Progenitor cell of endocrine pancreas (in vitro differentiated cells): ENCODE measurements around the gene SDHAF1. TPM values are rescaled to one million over a fixed set of nuclear protein-coding genes. Genes with fewer than 3 reads are reported as not detected.

Experiments
- DNase-seq: peaks from one replicate; pipeline ENCODE4 v3.0.0; 2021; ENCODE audit warnings: low spot score; ENCODE audit not compliant: unreplicated experiment
- H3K27ac Mint-ChIP-seq: 2 replicates; pipeline ENCODE4 v1.8.0; 2021; ENCODE audit warnings: mild to moderate bottlenecking, moderate library complexity, mixed read lengths
- H3K27me3 Mint-ChIP-seq: 2 replicates; pipeline ENCODE4 v1.8.0; 2021; ENCODE audit warnings: mixed read lengths
- H3K36me3 Mint-ChIP-seq: 2 replicates; pipeline ENCODE4 v1.8.0; 2022; ENCODE audit warnings: mixed read lengths; ENCODE audit not compliant: insufficient read depth
- H3K4me1 Mint-ChIP-seq: 2 replicates; pipeline ENCODE4 v1.8.0; 2021; ENCODE audit warnings: low read depth, mixed read lengths
- H3K4me3 Mint-ChIP-seq: 2 replicates; pipeline ENCODE4 v1.8.0; 2021; ENCODE audit warnings: low read depth, mild to moderate bottlenecking, moderate library complexity, mixed read lengths
- H3K9me3 Mint-ChIP-seq: 2 replicates; pipeline ENCODE4 v1.8.0; 2021; ENCODE audit warnings: low read depth, mixed read lengths
- total RNA-seq: library from RNA; stranded (reverse); gene quantifications from 2 replicates; pipeline ENCODE4 v1.2.1, GENCODE V29; 2021
- TF ChIP-seq, protein P1 (sequence below): fragments of 200-600 bp; sonication (generic); IDR thresholded peaks from one replicate; pipeline ENCODE4 v1.5.0; 2021; ENCODE audit warnings: antibody characterized with exemption, mild to moderate bottlenecking; ENCODE audit not compliant: unreplicated experiment

The SDHAF1 gene
- total RNA-seq, 1 donor from 2014 or later = 14.4 TPM

DNA sequence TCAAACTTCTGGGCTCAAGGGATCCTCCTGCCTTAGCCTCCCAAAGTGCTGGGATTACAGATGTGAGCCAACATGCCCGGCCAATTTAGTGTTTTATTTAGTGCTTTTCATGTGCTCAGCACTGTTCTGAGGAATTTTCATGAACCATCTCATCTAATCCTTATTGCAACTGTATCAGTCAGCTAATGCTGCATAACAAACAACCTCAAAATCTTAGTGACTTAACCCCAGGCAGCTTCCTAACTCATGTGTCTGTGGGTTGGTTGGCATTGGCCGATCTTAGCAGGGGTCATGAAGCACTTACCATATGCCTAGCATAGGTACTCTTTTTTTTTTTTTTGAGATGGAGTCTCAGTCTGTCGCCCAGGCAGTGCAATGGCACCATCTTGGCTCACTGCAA is 6.2 kb upstream of the SDHAF1 start:
- no peak overlapping the region for H3K27ac Mint-ChIP-seq
- peaks cover 3% of the 10 kb centered on the region for H3K4me1 Mint-ChIP-seq
- no peaks in the 10 kb centered on the region for H3K36me3 Mint-ChIP-seq
- no peak overlapping the region for H3K4me3 Mint-ChIP-seq
- TF ChIP-seq, protein P1, sequence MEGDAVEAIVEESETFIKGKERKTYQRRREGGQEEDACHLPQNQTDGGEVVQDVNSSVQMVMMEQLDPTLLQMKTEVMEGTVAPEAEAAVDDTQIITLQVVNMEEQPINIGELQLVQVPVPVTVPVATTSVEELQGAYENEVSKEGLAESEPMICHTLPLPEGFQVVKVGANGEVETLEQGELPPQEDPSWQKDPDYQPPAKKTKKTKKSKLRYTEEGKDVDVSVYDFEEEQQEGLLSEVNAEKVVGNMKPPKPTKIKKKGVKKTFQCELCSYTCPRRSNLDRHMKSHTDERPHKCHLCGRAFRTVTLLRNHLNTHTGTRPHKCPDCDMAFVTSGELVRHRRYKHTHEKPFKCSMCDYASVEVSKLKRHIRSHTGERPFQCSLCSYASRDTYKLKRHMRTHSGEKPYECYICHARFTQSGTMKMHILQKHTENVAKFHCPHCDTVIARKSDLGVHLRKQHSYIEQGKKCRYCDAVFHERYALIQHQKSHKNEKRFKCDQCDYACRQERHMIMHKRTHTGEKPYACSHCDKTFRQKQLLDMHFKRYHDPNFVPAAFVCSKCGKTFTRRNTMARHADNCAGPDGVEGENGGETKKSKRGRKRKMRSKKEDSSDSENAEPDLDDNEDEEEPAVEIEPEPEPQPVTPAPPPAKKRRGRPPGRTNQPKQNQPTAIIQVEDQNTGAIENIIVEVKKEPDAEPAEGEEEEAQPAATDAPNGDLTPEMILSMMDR = no peak
- no peak for DNase-seq
- H3K9me3 Mint-ChIP-seq = no peaks in the 10 kb centered on the region
- peaks cover 55% of the 10 kb centered on the region for H3K27me3 Mint-ChIP-seq

DNA sequence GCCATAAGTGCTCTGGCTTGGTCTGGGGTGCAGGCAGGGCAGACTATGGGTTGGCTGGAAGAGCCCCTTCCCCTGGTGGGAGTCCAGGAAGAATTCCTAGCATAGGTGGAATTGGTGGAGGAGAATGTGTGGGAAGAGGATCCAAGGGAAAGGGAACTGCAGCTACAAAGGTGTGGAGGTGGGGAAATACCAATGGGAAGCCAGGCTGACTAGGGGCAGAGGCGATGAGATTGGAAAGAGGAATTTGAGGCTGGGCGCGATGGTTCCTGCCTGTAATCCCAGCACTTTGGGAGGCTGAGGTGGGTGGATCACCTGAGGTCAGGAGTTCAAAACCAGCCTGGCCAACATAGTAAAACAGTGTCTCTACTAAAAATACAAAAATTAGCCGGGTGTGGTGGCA is 4.8 kb upstream of the SDHAF1 start:
- peaks cover 5% of the 10 kb centered on the region for H3K4me1 Mint-ChIP-seq
- H3K36me3 Mint-ChIP-seq = no peaks in the 10 kb centered on the region
- TF ChIP-seq, protein P1 = no peak
- no peak overlapping the region for H3K4me3 Mint-ChIP-seq
- H3K27ac Mint-ChIP-seq = no peak overlapping the region
- H3K9me3 Mint-ChIP-seq = no peaks in the 10 kb centered on the region
- peaks cover 42% of the 10 kb centered on the region for H3K27me3 Mint-ChIP-seq
- DNase-seq = no peak

DNA sequence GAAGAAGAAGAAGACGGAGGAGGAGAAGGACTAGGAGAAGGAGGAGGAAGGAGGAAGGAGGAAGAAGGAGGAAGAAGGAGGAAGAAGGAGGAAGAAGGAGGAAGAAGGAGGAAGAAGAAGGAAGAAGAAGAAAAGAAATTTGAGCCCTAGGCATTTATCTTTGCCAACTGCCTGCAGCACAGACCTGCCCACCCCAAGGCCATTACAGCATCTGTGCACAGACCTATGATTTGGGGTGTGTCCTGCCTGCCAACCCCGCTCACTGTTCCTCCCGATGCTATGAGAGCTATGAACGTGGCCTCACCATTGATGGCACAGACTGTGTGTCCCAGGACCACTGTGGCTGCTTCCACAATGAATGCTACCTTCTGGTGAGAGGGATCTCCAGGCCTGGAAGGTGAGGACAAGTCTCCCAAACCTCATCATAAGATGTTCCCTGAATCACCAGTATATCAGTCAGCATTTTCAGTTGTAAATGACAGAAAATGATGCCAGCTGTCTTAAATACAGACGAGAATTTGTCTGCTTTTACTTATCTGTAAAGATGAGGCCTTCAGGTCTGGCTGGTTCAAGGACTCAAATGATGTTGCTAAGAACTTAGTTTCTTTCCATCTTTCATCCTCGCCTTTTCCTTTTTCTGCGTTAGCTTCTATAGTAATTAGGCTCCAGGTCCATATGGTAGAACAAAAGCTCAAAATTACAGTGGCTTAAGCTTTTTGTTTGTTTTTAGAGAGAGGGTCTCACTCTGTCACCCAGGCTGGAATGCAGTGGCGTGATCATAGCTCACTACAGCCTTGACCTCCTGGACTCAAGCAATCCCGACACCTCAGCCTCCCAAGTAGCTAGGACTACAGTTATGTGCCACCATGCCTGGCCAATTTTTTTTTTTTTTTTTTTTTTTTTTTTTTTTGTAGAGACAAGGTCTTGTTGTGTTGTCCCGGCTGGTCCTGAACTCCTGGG is 3.9 kb upstream of the SDHAF1 start:
- H3K9me3 Mint-ChIP-seq = no peaks in the 10 kb centered on the region
- no peak overlapping the region for H3K27ac Mint-ChIP-seq
- no peaks in the 10 kb centered on the region for H3K36me3 Mint-ChIP-seq
- no peak for DNase-seq
- TF ChIP-seq, protein P1 = no peak
- no peak overlapping the region for H3K4me3 Mint-ChIP-seq
- peaks cover 9% of the 10 kb centered on the region for H3K4me1 Mint-ChIP-seq
- peaks cover 33% of the 10 kb centered on the region for H3K27me3 Mint-ChIP-seq

DNA sequence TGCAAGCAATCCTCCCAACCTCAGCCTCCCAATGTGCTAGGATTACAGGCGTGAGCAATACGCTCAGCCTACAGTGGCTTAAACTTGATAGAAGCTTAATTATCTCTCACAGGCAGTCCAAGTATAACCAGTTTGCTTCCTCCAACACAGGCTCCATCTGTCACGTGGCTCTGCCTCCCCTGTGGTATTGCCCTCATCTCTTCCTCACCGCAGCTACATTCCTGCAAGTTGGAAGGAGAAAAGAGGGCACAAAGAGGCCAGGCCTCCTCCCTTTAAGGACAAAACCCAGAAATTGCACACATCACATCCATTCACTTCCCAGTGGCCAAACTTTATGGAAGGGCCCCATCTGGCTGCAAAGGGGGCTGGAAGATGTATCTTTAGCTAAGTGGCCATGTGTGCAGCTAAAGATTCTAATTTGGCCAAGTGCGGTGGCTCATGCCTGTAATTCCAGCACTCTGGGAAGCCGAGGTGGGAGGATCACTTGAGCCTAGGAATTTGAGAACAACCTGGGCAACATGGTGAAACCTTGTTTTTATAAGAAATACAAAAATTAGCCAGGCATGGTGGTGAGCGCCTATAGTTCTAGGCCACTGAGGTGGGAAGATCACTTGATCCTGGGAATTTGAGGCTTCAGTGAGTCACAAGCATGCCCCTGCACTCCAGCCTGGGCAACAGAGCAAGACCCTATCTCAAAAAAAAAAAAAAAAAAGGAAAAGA is 3.1 kb upstream of the SDHAF1 start:
- no peaks in the 10 kb centered on the region for H3K9me3 Mint-ChIP-seq
- no peak overlapping the region for H3K27ac Mint-ChIP-seq
- peaks cover 12% of the 10 kb centered on the region for H3K4me1 Mint-ChIP-seq
- H3K4me3 Mint-ChIP-seq = no peak overlapping the region
- no peaks in the 10 kb centered on the region for H3K36me3 Mint-ChIP-seq
- no peak for DNase-seq
- H3K27me3 Mint-ChIP-seq = peaks cover 25% of the 10 kb centered on the region
- TF ChIP-seq, protein P1 = no peak
